Lower leg skin (tissue), 3 donors: ENCODE measurements around the gene FEZ2.

Source experiments
- CTCF ChIP-seq, 3 donors: fragments of 450-650 bp; IDR thresholded peaks; one replicate each; pipeline ENCODE4 v1.5.1; 2016; ENCODE audit warnings: antibody characterized with exemption in 3 of 3, mild to moderate bottlenecking in 3 of 3, moderate library complexity in 2 of 3
- POLR2A ChIP-seq, 2 donors: fragments of 450-650 bp; IDR thresholded peaks; one replicate each; pipeline ENCODE4 v1.6.1; 2016 to 2017; ENCODE audit warnings: antibody characterized with exemption in 2 of 2, mild to moderate bottlenecking in 1 of 2, moderate library complexity in 1 of 2

GRCh38 chr2:36547906-36548305, 50.1 kb downstream of the FEZ2 start:
- TF ChIP-seq CTCF (IDR thresholded peaks at IDR 0.05) (no peak), POLR2A (IDR thresholded peaks at IDR 0.05) (no peak)
